ENCODE data around the gene ATP8B4.

DNA sequence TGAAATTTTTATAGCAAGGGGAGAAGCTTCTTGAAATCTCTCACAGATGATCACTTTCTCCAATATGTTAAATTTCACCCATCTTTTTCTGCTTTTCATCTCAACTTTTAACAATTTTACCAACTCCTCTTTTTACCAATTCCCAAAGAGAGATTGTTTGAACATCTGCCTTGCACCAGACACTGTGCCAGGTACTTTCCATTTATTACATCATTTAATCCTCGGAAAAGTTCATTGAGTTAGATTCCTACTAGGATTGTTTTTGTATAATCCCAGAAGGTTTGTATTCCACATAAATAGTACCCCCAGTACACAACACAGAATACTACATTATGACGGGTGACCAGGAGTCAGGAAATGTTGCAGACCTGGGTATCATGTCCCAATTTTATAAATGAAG lies 74.1 kb downstream of the ATP8B4 start:
- TF ChIP-seq, protein P1, sequence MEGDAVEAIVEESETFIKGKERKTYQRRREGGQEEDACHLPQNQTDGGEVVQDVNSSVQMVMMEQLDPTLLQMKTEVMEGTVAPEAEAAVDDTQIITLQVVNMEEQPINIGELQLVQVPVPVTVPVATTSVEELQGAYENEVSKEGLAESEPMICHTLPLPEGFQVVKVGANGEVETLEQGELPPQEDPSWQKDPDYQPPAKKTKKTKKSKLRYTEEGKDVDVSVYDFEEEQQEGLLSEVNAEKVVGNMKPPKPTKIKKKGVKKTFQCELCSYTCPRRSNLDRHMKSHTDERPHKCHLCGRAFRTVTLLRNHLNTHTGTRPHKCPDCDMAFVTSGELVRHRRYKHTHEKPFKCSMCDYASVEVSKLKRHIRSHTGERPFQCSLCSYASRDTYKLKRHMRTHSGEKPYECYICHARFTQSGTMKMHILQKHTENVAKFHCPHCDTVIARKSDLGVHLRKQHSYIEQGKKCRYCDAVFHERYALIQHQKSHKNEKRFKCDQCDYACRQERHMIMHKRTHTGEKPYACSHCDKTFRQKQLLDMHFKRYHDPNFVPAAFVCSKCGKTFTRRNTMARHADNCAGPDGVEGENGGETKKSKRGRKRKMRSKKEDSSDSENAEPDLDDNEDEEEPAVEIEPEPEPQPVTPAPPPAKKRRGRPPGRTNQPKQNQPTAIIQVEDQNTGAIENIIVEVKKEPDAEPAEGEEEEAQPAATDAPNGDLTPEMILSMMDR (IDR thresholded peaks at IDR 0.05) = no peak
- no peak for TF ChIP-seq POLR2A (IDR thresholded peaks at IDR 0.05)
- TF ChIP-seq EP300 (IDR thresholded peaks at IDR 0.05) = no peak

Measured in tibial nerve (tissue), 4 donors.